Panc1 (cell line): Measurements from ENCODE around the gene PPT2. TPM values are rescaled to one million over a fixed set of nuclear protein-coding genes. Genes with fewer than 3 reads are reported as not detected.

Source experiments
- ATAC-seq: fragments of 200-7000 bp; cut with Tn5 transposase; 2 replicates; pipeline ENCODE4 v1.9.1; 2020; ENCODE audit warnings: mild to moderate bottlenecking, moderate library complexity
- BruUV-seq: library from RNA; stranded (reverse); fragments of 400-500 nt; replicated peaks from 2 replicates; lab custom pipeline; 2021; lab: Mats Ljungman, UMichigan
- CTCF ChIA-PET: fragments of 300-600 bp; sonication (Branson Sonifier 250); formaldehyde crosslinking; loops from one replicate; lab custom pipeline; 2022; ENCODE audit warnings: antibody characterized with exemption; lab: Charles Lee
- POLR2A ChIA-PET: fragments of 300-600 bp; sonication (Branson Sonifier 250); formaldehyde crosslinking; loops from one replicate; lab custom pipeline; 2022; ENCODE audit warnings: antibody characterized with exemption; lab: Charles Lee
- DNase-seq: peaks from one replicate; pipeline ENCODE4 v3.0.0-alpha.2; 2010; ENCODE audit warnings: low read depth, low spot score
- H3K27ac ChIP-seq: 2 replicates; pipeline ENCODE4 v1.5.1; 2011; ENCODE audit warnings: mild to moderate bottlenecking, low read length, inconsistent platforms
- H3K27me3 ChIP-seq: fragments of 200-500 bp; sonication (Bioruptor generic); 2 replicates; pipeline ENCODE4 v1.6.0; 2014; ENCODE audit warnings: low read length, inconsistent platforms; ENCODE audit not compliant: control insufficient read depth, insufficient read depth
- H3K36me3 ChIP-seq: fragments of 200-500 bp; sonication (Bioruptor generic); 2 replicates; pipeline ENCODE4 v1.5.1; 2014; ENCODE audit warnings: inconsistent platforms, mild to moderate bottlenecking, low read length, moderate library complexity; ENCODE audit not compliant: control insufficient read depth, insufficient read depth
- H3K4me1 ChIP-seq: 2 replicates; pipeline ENCODE4 v1.5.1; 2011; ENCODE audit warnings: inconsistent platforms, mild to moderate bottlenecking, low read length, moderate library complexity; ENCODE audit not compliant: control insufficient read depth, insufficient read depth
- H3K4me3 ChIP-seq, 2 experiments: 2 replicates each; pipeline ENCODE4 v1.5.1; 2011 to 2012; ENCODE audit warnings: low read depth in 2 of 2, low read length in 2 of 2, mild to moderate bottlenecking in 2 of 2, inconsistent platforms in 1 of 2, moderate library complexity in 1 of 2
- H3K9me3 ChIP-seq: fragments of 200-500 bp; sonication (Bioruptor generic); 2 replicates; pipeline ENCODE4 v1.5.1; 2014; ENCODE audit warnings: low read depth, mild to moderate bottlenecking, inconsistent platforms, low read length, moderate library complexity; ENCODE audit not compliant: control insufficient read depth, insufficient read depth
- POLR2AphosphoS5 ChIP-seq: IDR thresholded peaks from 2 replicates; pipeline ENCODE4 v1.6.1; 2012; ENCODE audit warnings: mild to moderate bottlenecking, low read depth, low read length, moderate library complexity
- SIN3A ChIP-seq: IDR thresholded peaks from 2 replicates; pipeline ENCODE4 v1.6.1; 2012; ENCODE audit warnings: low read depth, mild to moderate bottlenecking, low read length, moderate library complexity, borderline replicate concordance; ENCODE audit not compliant: insufficient read depth
- TCF7L2 ChIP-seq: IDR thresholded peaks from 2 replicates; pipeline ENCODE4 v1.6.1; 2011; ENCODE audit warnings: mild to moderate bottlenecking, low read depth, low read length, inconsistent platforms
- in situ Hi-C: cut with HindIII; loops from 2 replicates; pipeline ENCODE4 v1.10.0; 2016; ENCODE audit warnings: low sequenced_read_pairs, low pct_unique_long_range_greater_than_20kb
- intact Hi-C: fragments of 100-400 bp; cut with micrococcal nuclease; formaldehyde crosslinking; loops from one replicate; pipeline ENCODE4 v1.10.0; 2022; ENCODE audit not compliant: unreplicated experiment
- total RNA-seq: library from RNA; stranded (reverse); gene quantifications from one replicate; pipeline ENCODE4 v1.2.1, GENCODE V29; 2021; ENCODE audit not compliant: unreplicated experiment
- TF ChIP-seq, protein P1 (sequence below), 2 experiments: IDR thresholded peaks; 2 replicates each; pipeline ENCODE4 v1.6.1; 2011 to 2012; ENCODE audit warnings: low read depth in 2 of 2, control low read depth in 1 of 2, low read length in 1 of 2, mild to moderate bottlenecking in 1 of 2, moderate library complexity in 1 of 2; ENCODE audit not compliant: insufficient read depth in 1 of 2
- TF ChIP-seq, protein P2 (sequence below): fragments of 450-650 bp; IDR thresholded peaks from 2 replicates; pipeline ENCODE4 v1.5.1; 2017; ENCODE audit warnings: mild to moderate bottlenecking

Gene PPT2
- total RNA-seq, 1 experiment from 2014 or later, result 20.1 TPM

DNA sequence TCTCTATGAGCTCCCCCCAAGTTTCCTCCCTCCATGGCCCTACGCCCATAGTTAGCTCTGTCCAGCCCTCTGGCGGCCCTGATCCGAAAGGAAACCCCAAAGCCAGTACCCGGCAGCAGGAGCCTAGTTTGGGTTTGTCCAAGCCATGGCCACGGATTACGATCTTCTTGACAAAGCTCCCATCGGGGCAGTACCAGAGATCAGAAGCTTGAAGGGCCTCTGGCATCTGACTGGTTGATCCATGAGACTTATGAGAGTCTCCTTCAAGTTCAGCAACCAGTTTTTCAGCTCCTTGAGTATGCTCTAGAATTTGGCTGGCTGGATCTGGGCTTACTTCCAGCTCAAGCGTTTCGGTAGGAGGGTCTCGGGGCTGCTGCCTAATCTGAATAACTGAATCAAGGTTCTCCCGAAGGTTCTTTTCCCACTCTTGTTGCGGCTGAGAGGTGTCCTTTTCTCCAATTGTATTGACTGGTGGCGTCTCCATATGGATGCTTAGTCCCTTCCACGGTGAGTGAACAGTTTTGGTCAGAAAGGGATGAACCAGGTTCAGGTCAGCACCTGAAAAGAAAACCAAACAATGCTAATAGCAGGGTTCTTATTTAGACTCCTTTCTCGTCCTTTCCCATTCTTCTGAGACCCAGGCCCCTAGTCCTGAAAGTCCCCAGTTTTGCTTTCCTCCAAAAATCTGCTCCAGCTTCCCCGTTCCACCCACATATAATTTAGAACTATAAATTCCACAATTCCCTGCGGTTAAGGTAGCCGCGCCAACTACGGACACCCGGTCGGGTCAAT is 24.4 kb upstream of the PPT2 start:
- CTCF ChIA-PET, result interaction anchor here (0.5 kb wide), 1 partner anchor 68 kb away, joined by 8 read pairs; no protein-coding TSS in a partner anchor
- Histone ChIP-seq H3K9me3 (no peaks in the 10 kb centered on the region), H3K27me3 (no peaks in the 10 kb centered on the region), H3K27ac (peak overlapping the region; percentile 92), H3K4me1 (peaks cover 23% of the 10 kb centered on the region), H3K4me3 (peak overlapping the region; percentile 78 to 92), H3K36me3 (no peaks in the 10 kb centered on the region; the same call in 1 of the 2 replicates)
- in situ Hi-C loops (no loop called here), intact Hi-C loops (no loop called here)
- POLR2A ChIA-PET, result interaction anchor here (0.5 to 0.6 kb wide), 3 partner anchors 23 to 68 kb away, joined by 3 to 8 read pairs (median 5); no protein-coding TSS in a partner anchor
- peak; percentile 36 for ATAC-seq
- DNase-seq, result no peak
- TF ChIP-seq, protein P1, sequence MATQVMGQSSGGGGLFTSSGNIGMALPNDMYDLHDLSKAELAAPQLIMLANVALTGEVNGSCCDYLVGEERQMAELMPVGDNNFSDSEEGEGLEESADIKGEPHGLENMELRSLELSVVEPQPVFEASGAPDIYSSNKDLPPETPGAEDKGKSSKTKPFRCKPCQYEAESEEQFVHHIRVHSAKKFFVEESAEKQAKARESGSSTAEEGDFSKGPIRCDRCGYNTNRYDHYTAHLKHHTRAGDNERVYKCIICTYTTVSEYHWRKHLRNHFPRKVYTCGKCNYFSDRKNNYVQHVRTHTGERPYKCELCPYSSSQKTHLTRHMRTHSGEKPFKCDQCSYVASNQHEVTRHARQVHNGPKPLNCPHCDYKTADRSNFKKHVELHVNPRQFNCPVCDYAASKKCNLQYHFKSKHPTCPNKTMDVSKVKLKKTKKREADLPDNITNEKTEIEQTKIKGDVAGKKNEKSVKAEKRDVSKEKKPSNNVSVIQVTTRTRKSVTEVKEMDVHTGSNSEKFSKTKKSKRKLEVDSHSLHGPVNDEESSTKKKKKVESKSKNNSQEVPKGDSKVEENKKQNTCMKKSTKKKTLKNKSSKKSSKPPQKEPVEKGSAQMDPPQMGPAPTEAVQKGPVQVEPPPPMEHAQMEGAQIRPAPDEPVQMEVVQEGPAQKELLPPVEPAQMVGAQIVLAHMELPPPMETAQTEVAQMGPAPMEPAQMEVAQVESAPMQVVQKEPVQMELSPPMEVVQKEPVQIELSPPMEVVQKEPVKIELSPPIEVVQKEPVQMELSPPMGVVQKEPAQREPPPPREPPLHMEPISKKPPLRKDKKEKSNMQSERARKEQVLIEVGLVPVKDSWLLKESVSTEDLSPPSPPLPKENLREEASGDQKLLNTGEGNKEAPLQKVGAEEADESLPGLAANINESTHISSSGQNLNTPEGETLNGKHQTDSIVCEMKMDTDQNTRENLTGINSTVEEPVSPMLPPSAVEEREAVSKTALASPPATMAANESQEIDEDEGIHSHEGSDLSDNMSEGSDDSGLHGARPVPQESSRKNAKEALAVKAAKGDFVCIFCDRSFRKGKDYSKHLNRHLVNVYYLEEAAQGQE (IDR thresholded peaks at IDR 0.05; ENCODE audit: insufficient read depth in 1 of 2, low read depth in 2 of 2, low read length in 1 of 2), result peak in 1 of 2 experiments; percentile 33; a peak in 1 of 4 replicates
- TF ChIP-seq, protein P2, sequence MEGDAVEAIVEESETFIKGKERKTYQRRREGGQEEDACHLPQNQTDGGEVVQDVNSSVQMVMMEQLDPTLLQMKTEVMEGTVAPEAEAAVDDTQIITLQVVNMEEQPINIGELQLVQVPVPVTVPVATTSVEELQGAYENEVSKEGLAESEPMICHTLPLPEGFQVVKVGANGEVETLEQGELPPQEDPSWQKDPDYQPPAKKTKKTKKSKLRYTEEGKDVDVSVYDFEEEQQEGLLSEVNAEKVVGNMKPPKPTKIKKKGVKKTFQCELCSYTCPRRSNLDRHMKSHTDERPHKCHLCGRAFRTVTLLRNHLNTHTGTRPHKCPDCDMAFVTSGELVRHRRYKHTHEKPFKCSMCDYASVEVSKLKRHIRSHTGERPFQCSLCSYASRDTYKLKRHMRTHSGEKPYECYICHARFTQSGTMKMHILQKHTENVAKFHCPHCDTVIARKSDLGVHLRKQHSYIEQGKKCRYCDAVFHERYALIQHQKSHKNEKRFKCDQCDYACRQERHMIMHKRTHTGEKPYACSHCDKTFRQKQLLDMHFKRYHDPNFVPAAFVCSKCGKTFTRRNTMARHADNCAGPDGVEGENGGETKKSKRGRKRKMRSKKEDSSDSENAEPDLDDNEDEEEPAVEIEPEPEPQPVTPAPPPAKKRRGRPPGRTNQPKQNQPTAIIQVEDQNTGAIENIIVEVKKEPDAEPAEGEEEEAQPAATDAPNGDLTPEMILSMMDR, result no peak
- TSS peak; percentile 44 for BruUV-seq

DNA sequence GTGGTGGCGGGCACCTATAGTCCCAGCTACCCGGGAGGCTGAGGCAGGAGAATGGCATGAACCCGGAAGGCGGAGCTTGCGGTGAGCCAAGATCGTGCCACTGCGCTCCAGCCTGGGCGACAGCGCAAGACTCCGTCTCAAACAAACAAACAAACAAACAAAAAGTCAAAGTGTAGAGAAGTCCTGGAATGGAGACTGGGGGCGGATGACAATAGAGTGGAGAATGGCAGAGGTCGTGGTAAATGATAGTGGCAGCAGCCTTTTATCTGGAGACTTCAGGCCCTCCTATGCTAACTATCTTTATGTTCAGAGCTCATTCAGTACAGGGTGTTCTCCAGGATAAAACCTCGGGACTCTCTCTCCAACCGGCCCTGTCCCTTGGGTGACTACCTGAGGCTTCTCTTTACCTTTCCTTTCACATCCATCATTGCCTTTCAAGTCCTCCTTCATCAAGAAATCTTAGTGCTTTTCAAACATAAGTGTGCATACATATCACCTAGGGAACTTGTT is 22.4 kb upstream of the PPT2 start:
- intact Hi-C loops (no loop called here), in situ Hi-C loops (no loop called here)
- TF ChIP-seq TCF7L2 (no peak), POLR2AphosphoS5 (no peak), SIN3A (no peak)
- TF ChIP-seq, protein P1 (IDR thresholded peaks at IDR 0.05; ENCODE audit: insufficient read depth in 1 of 2, low read depth in 2 of 2, low read length in 1 of 2), result no peak
- TF ChIP-seq, protein P2, result no peak
- no peak overlapping the region for H3K27ac ChIP-seq
- no peak for ATAC-seq
- POLR2A ChIA-PET, result no interaction called here
- BruUV-seq, result no TSS peak
- DNase-seq, result no peak
- H3K36me3 ChIP-seq, result no peaks in the 10 kb centered on the region; the same call in 1 of the 2 replicates
- H3K27me3 ChIP-seq, result no peaks in the 10 kb centered on the region
- H3K4me1 ChIP-seq, result peaks cover 21% of the 10 kb centered on the region
- no peak overlapping the region for H3K4me3 ChIP-seq
- CTCF ChIA-PET, result no interaction called here
- H3K9me3 ChIP-seq, result no peaks in the 10 kb centered on the region
